ENCODE data around the gene KPNA1. TPM values are rescaled to one million over a fixed set of nuclear protein-coding genes. Genes with fewer than 3 reads are reported as not detected.

KPNA1 gene
- total RNA-seq, 3 donors from 2014 or later (not counting 1 experiment from before 2014, with no cell fraction given): 62.3 to 67.1 (median 63.1) TPM

- no peak for TF ChIP-seq CTCF (IDR thresholded peaks at IDR 0.05)
- no peaks in the 10 kb centered on the region for H3K9me3 ChIP-seq (ENCODE audit: control insufficient read depth, insufficient read depth, low read length)
- H3K36me3 ChIP-seq (ENCODE audit: control insufficient read depth, insufficient read depth, low read length): peaks cover 22% of the 10 kb centered on the region
- ATAC-seq (no peak), DNase-seq (no peak)
- Mint-ChIP-seq H3K27ac (no peak overlapping the region), H3K4me1 (peaks cover 41 to 45% of the 10 kb centered on the region in 2 donors), H3K4me3 (no peak overlapping the region), H3K27me3 (ENCODE audit: low read depth in 2 of 2) (no peaks in the 10 kb centered on the region), H3K36me3 (peaks cover 8% of the 10 kb centered on the region), H3K9me3 (no peaks in the 10 kb centered on the region)
- intact Hi-C loops (cut with micrococcal nuclease): no loop called here
- 100% methylated on average over 2 of the region's 3 CpGs for WGBS (ENCODE audit: insufficient coverage)
- no peak overlapping the region for H3K27ac ChIP-seq (ENCODE audit: low read length)
- H3K4me1 ChIP-seq (ENCODE audit: control insufficient read depth, insufficient read depth, low read length): peaks cover 4% of the 10 kb centered on the region
- no peaks in the 10 kb centered on the region for H3K27me3 ChIP-seq (ENCODE audit: control insufficient read depth, insufficient read depth, low read length)
- no peak overlapping the region for H3K4me3 ChIP-seq (ENCODE audit: low read length)
These were observed 48.0 kb downstream of the KPNA1 start for GRCh38 chr3:122466701-122467240.

- H3K27ac ChIP-seq (ENCODE audit: low read length): no peak overlapping the region
- peaks cover 22 to 25% of the 10 kb centered on the region in 2 donors for H3K4me1 Mint-ChIP-seq
- H3K36me3 Mint-ChIP-seq: peaks cover 12% of the 10 kb centered on the region
- ATAC-seq: no peak
- peaks cover 31% of the 10 kb centered on the region for H3K36me3 ChIP-seq (ENCODE audit: control insufficient read depth, insufficient read depth, low read length)
- peak overlapping the region; percentile 35 to 38 for H3K27ac Mint-ChIP-seq
- TF ChIP-seq CTCF (IDR thresholded peaks at IDR 0.05): no peak
- no peak overlapping the region for H3K4me3 ChIP-seq (ENCODE audit: low read length)
- H3K27me3 ChIP-seq (ENCODE audit: control insufficient read depth, insufficient read depth, low read length): no peaks in the 10 kb centered on the region
- no peak for DNase-seq
- H3K4me3 Mint-ChIP-seq: no peak overlapping the region
- H3K9me3 Mint-ChIP-seq: no peaks in the 10 kb centered on the region
- no peaks in the 10 kb centered on the region for H3K4me1 ChIP-seq (ENCODE audit: control insufficient read depth, insufficient read depth, low read length)
- H3K27me3 Mint-ChIP-seq (ENCODE audit: low read depth in 2 of 2): no peaks in the 10 kb centered on the region
- H3K9me3 ChIP-seq (ENCODE audit: control insufficient read depth, insufficient read depth, low read length): no peaks in the 10 kb centered on the region
- intact Hi-C loops (cut with micrococcal nuclease): loop anchor here (5.0 kb wide), 1 partner anchor 38 kb away; no protein-coding TSS in a partner anchor
- WGBS (ENCODE audit: insufficient coverage): no CpG with 5 or more reads among the region's 1 CpG
These were observed 50.1 kb downstream of the KPNA1 start for GRCh38 chr3:122464659-122465058.

GRCh38 chr3:122462406-122462805, 52.3 kb downstream of the KPNA1 start:
- intact Hi-C loops (cut with micrococcal nuclease): loop anchor here (5.0 kb wide), 1 partner anchor 40 kb away; no protein-coding TSS in a partner anchor
- peak overlapping the region in 1 of 2 donors; percentile 68 for H3K27ac Mint-ChIP-seq
- peaks cover 3 to 16% of the 10 kb centered on the region in 2 donors for H3K4me1 Mint-ChIP-seq
- TF ChIP-seq CTCF (IDR thresholded peaks at IDR 0.05): no peak
- no CpG with 5 or more reads among the region's 1 CpG for WGBS (ENCODE audit: insufficient coverage)
- H3K9me3 Mint-ChIP-seq: no peaks in the 10 kb centered on the region
- H3K27me3 Mint-ChIP-seq (ENCODE audit: low read depth in 2 of 2): no peaks in the 10 kb centered on the region
- Histone ChIP-seq H3K36me3 (ENCODE audit: control insufficient read depth, insufficient read depth, low read length) (peaks cover 53% of the 10 kb centered on the region), H3K9me3 (ENCODE audit: control insufficient read depth, insufficient read depth, low read length) (no peaks in the 10 kb centered on the region), H3K27ac (ENCODE audit: low read length) (no peak overlapping the region), H3K4me3 (ENCODE audit: low read length) (no peak overlapping the region), H3K27me3 (ENCODE audit: control insufficient read depth, insufficient read depth, low read length) (no peaks in the 10 kb centered on the region), H3K4me1 (ENCODE audit: control insufficient read depth, insufficient read depth, low read length) (no peaks in the 10 kb centered on the region)
- no peak overlapping the region for H3K4me3 Mint-ChIP-seq
- ATAC-seq (no peak), DNase-seq (no peak)
- H3K36me3 Mint-ChIP-seq: peaks cover 16% of the 10 kb centered on the region

- H3K36me3 Mint-ChIP-seq: peaks cover 17% of the 10 kb centered on the region
- no peaks in the 10 kb centered on the region for H3K9me3 Mint-ChIP-seq
- Histone ChIP-seq H3K9me3 (ENCODE audit: control insufficient read depth, insufficient read depth, low read length) (no peaks in the 10 kb centered on the region), H3K27me3 (ENCODE audit: control insufficient read depth, insufficient read depth, low read length) (no peaks in the 10 kb centered on the region), H3K36me3 (ENCODE audit: control insufficient read depth, insufficient read depth, low read length) (peaks cover 58% of the 10 kb centered on the region), H3K27ac (ENCODE audit: low read length) (no peak overlapping the region), H3K4me1 (ENCODE audit: control insufficient read depth, insufficient read depth, low read length) (no peaks in the 10 kb centered on the region), H3K4me3 (ENCODE audit: low read length) (no peak overlapping the region)
- peak overlapping the region; percentile 45 to 68 for H3K27ac Mint-ChIP-seq
- no peak for DNase-seq
- no peak overlapping the region for H3K4me3 Mint-ChIP-seq
- intact Hi-C loops (cut with micrococcal nuclease): loop anchor here (5.0 kb wide), 1 partner anchor 40 kb away; no protein-coding TSS in a partner anchor
- no peaks in the 10 kb centered on the region for H3K27me3 Mint-ChIP-seq (ENCODE audit: low read depth in 2 of 2)
- H3K4me1 Mint-ChIP-seq: peaks cover 0 to 13% of the 10 kb centered on the region in 2 donors
- no CpG with 5 or more reads among the region's 3 CpGs for WGBS (ENCODE audit: insufficient coverage)
- ATAC-seq: no peak
- no peak for TF ChIP-seq CTCF (IDR thresholded peaks at IDR 0.05)
These were observed 52.9 kb downstream of the KPNA1 start for GRCh38 chr3:122461806-122462205.

Measured in natural killer cell (primary cell).